Vagina (tissue), 2 donors: ENCODE results near the gene TMEM171. TPM values are rescaled to one million over a fixed set of nuclear protein-coding genes. Genes with fewer than 3 reads are reported as not detected.

ENCODE experiments used
- DNase-seq, 2 donors: peaks; one replicate each; pipeline ENCODE4 v3.0.0-alpha.2; 2017; ENCODE audit errors: extremely low spot score in 2 of 2
- H3K27ac ChIP-seq: fragments of 200-600 bp; sonication (generic); one replicate; pipeline ENCODE4 v1.5.1; 2019
- H3K27me3 ChIP-seq: fragments of 200-600 bp; sonication (generic); one replicate; pipeline ENCODE4 v1.5.1; 2019
- H3K36me3 ChIP-seq, 2 donors: fragments of 200-600 bp; sonication (generic); one replicate each; pipeline ENCODE4 v1.5.1; 2017 to 2019
- H3K4me1 ChIP-seq: fragments of 200-600 bp; sonication (generic); one replicate; pipeline ENCODE4 v1.5.1; 2019
- H3K4me3 ChIP-seq, 2 donors: fragments of 200-600 bp; sonication (generic); 1 replicate in 1 of 2; 2 replicates in 1 of 2; pipeline ENCODE4 v1.5.1; 2016 to 2019
- H3K9me3 ChIP-seq: fragments of 200-600 bp; sonication (generic); one replicate; pipeline ENCODE4 v1.5.1; 2019
- CTCF ChIP-seq, 3 experiments: fragments of 450-650 bp in 2 of 3; fragments of 200-600 bp in 1 of 3; sonication (generic) in 1 of 3; IDR thresholded peaks; one replicate each; pipeline ENCODE4 v1.5.1; 2017 to 2019; ENCODE audit warnings: antibody characterized with exemption in 3 of 3, mild to moderate bottlenecking in 2 of 3, moderate library complexity in 2 of 3
- POLR2A ChIP-seq, 2 donors: fragments of 450-650 bp; IDR thresholded peaks; one replicate each; pipeline ENCODE4 v1.6.1; 2017; ENCODE audit warnings: antibody characterized with exemption in 2 of 2, mild to moderate bottlenecking in 2 of 2, moderate library complexity in 2 of 2
- POLR2AphosphoS5 ChIP-seq, 2 donors: sonication (generic); formaldehyde crosslinking; IDR thresholded peaks; one replicate each; pipeline ENCODE4 v1.9.0; 2017; ENCODE audit warnings: antibody characterized with exemption in 2 of 2, mild to moderate bottlenecking in 2 of 2, low read depth in 1 of 2; ENCODE audit not compliant: insufficient read depth in 1 of 2
- intact Hi-C: fragments of 100-400 bp; cut with DNase I; formaldehyde crosslinking; loops from one replicate; pipeline ENCODE4 v1.15.1; 2023
- total RNA-seq: library from RNA; depleted of rRNA; stranded (reverse); fragments of >200 nt; gene quantifications from one replicate; pipeline ENCODE4 v1.2.3, GENCODE V29; 2016

TMEM171 gene
- total RNA-seq = not detected

- Histone ChIP-seq H3K36me3 (no peaks in the 10 kb centered on the region), H3K27me3 (no peaks in the 10 kb centered on the region), H3K9me3 (no peaks in the 10 kb centered on the region), H3K27ac (no peak within 1 kb of the TSS), H3K4me3 (peak within 1 kb of the TSS; percentile 40 to 52), H3K4me1 (peaks cover 10% of the 10 kb centered on the region)
- TF ChIP-seq POLR2A (IDR thresholded peaks at IDR 0.05) (no peak), POLR2AphosphoS5 (IDR thresholded peaks at IDR 0.05; ENCODE audit: insufficient read depth in 1 of 2, low read depth in 1 of 2) (no peak), CTCF (IDR thresholded peaks at IDR 0.05) (no peak)
- intact Hi-C loops = no loop called here
- DNase-seq = no peak
These were observed at the start of gene TMEM171 for GRCh38 chr5:73120222-73121118. TSS of gene TMEM171 (plus strand) at chr5:73120575. CDS start at chr5:73123374, 2,799 bp downstream.

- intact Hi-C loops = no loop called here
- H3K4me3 ChIP-seq = no peak overlapping the region
- TF ChIP-seq POLR2AphosphoS5 (IDR thresholded peaks at IDR 0.05; ENCODE audit: insufficient read depth in 1 of 2, low read depth in 1 of 2) (no peak), POLR2A (IDR thresholded peaks at IDR 0.05) (no peak)
- H3K36me3 ChIP-seq = peaks cover 0 to 65% of the 10 kb centered on the region in 2 donors
- no peaks in the 10 kb centered on the region for H3K27me3 ChIP-seq
- H3K27ac ChIP-seq = no peak overlapping the region
- no peaks in the 10 kb centered on the region for H3K4me1 ChIP-seq
- no peak for DNase-seq
- no peaks in the 10 kb centered on the region for H3K9me3 ChIP-seq
These were observed 39.3 kb upstream of the TMEM171 start for GRCh38 chr5:73081093-73081492.

GRCh38 chr5:73088026-73088425 lies 32.3 kb upstream of the TMEM171 start:
- Histone ChIP-seq H3K27me3 (no peaks in the 10 kb centered on the region), H3K4me3 (no peak overlapping the region), H3K4me1 (no peaks in the 10 kb centered on the region), H3K9me3 (no peaks in the 10 kb centered on the region), H3K27ac (no peak overlapping the region), H3K36me3 (peaks cover 0 to 20% of the 10 kb centered on the region in 2 donors)
- no peak for TF ChIP-seq CTCF (IDR thresholded peaks at IDR 0.05)
- no peak for TF ChIP-seq POLR2AphosphoS5 (IDR thresholded peaks at IDR 0.05; ENCODE audit: insufficient read depth in 1 of 2, low read depth in 1 of 2)
- TF ChIP-seq POLR2A (IDR thresholded peaks at IDR 0.05) = no peak
- intact Hi-C loops = no loop called here
- DNase-seq = no peak

- no peak overlapping the region for H3K4me3 ChIP-seq
- no peaks in the 10 kb centered on the region for H3K9me3 ChIP-seq
- DNase-seq = no peak
- no peak overlapping the region for H3K27ac ChIP-seq
- peaks cover 0 to 6% of the 10 kb centered on the region in 2 donors for H3K36me3 ChIP-seq
- H3K27me3 ChIP-seq = no peaks in the 10 kb centered on the region
- H3K4me1 ChIP-seq = no peaks in the 10 kb centered on the region
- intact Hi-C loops = no loop called here
- no peak for TF ChIP-seq CTCF (IDR thresholded peaks at IDR 0.05)
These were observed 26.4 kb upstream of the TMEM171 start for GRCh38 chr5:73093943-73094342.

GRCh38 chr5:73094415-73094814 lies 26.0 kb upstream of the TMEM171 start:
- intact Hi-C loops = no loop called here

More at GRCh38 chr5:73094415-73094814, 26.0 kb upstream of the TMEM171 start:
- Histone ChIP-seq H3K36me3 (peaks cover 0 to 6% of the 10 kb centered on the region in 2 donors), H3K27ac (no peak overlapping the region), H3K4me3 (no peak overlapping the region), H3K9me3 (no peaks in the 10 kb centered on the region), H3K4me1 (no peaks in the 10 kb centered on the region), H3K27me3 (no peaks in the 10 kb centered on the region)
- TF ChIP-seq POLR2A (IDR thresholded peaks at IDR 0.05) = no peak
- no peak for TF ChIP-seq POLR2AphosphoS5 (IDR thresholded peaks at IDR 0.05; ENCODE audit: insufficient read depth in 1 of 2, low read depth in 1 of 2)
- TF ChIP-seq CTCF (IDR thresholded peaks at IDR 0.05) = no peak
- no peak for DNase-seq
